SW 1271 (cell line): ENCODE measurements around the gene EBI3.
"Not testable (repeated sequence)": the region's sequence is repeated elsewhere in the genome, so short reads cannot be mapped to it uniquely, and the experiment has no call there.

Experiments
- DNase-seq, 2 experiments: peaks; one replicate each; lab custom pipeline; 2025; lab: John Stamatoyannopoulos, UW

The EBI3 gene

DNA sequence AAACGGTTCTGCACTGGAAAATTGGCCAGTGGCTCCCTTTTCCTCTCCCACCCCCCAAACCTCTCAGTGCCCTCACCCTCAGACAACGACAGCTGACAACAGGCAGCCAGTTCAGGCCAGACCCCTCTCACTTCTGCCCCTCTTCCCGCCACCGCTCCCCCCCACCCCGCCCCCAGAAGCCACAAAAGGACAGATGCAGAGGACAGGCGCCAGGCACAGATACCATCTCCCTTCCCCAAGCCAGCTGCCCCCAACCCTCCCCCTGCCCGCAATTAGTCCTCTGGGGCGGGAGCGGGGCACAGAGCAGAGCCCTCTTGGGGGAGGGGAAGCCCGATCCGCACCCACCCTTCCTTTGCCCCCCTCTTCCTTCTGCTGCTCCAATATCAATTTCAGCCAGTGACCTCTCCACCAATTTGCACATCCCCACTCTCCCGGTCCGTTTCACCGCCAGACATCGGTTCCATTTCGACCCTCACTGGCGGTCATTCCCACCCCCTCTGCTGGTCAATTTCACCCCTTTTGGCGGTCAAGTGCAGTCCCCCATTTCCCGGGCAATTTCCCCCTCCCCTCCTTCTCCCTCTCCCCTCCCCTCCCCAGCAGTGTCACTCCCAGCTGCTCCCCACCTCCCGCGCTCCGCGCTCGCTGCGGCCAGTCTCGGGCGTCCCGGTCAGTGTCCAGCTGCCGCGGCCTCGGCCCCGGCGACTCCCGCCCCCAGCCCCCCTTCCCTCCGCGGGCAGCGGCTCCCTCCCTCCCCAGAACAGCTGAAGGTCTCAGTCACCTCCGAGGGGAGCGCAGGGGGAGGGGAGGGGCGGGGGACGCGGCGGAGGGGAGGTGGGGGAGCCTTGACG, 49.3 kb downstream of the EBI3 start, which contains the start of gene SHD:
Gene SHD, plus strand, starts transcription at position 848 of the 848 bp plus-strand sequence. CDS start 798 bp downstream, outside the sequence.
- DNase-seq = no peak

DNA sequence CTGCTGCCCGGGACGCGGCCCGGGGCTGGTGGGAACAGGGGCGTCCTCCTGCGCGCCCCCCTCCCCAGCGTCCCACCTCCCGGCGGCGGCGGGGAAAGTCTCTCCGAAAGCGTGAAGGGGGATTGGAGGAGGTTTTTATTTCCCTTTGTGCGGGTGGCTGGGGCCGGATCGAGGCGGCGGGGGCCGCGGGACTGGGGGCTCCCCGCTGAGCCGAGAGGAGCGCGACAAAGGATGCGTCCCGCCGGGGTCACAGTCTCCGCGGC, 49.9 kb downstream of the EBI3 start:
- DNase-seq = no peak

DNA sequence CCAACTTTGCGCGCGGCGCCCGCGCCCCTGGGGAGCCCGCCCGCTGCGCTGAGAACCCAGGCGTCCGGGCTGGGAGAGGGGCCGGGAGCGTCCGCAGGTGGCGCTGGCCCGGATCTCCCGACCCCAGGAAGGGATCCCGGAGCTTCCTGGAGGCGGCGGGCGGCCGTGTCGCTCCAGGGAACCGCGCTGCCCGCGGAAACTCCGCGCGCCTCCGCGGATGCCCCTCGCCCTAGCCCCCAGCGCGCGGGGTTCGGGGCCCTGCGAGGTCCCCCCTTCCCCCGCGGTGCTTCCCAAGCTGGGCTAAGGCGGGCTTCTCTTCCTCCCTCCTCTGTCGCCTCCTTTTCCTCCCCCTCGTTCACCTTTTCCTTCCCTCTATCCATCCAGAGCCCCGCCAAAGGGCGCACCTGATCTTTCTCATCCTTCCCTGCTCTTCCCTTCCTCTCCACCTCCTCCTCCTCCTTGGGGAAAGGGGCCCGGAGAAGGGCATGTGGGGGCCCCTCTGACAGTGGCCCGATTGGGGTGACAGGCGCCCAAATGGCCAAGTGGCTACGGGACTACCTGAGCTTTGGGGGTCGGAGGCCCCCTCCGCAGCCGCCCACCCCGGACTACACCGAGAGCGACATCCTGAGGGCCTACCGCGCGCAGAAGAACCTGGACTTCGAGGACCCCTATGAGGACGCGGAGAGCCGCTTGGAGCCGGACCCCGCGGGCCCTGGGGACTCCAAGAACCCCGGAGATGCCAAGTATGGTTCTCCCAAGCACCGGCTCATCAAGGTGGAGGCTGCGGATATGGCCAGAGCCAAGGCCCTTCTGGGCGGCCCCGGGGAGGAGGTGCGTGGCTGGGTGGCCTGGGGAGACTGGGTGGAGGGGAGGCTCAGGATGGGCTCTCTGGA, 50.5 kb downstream of the EBI3 start:
- DNase-seq = no peak

DNA sequence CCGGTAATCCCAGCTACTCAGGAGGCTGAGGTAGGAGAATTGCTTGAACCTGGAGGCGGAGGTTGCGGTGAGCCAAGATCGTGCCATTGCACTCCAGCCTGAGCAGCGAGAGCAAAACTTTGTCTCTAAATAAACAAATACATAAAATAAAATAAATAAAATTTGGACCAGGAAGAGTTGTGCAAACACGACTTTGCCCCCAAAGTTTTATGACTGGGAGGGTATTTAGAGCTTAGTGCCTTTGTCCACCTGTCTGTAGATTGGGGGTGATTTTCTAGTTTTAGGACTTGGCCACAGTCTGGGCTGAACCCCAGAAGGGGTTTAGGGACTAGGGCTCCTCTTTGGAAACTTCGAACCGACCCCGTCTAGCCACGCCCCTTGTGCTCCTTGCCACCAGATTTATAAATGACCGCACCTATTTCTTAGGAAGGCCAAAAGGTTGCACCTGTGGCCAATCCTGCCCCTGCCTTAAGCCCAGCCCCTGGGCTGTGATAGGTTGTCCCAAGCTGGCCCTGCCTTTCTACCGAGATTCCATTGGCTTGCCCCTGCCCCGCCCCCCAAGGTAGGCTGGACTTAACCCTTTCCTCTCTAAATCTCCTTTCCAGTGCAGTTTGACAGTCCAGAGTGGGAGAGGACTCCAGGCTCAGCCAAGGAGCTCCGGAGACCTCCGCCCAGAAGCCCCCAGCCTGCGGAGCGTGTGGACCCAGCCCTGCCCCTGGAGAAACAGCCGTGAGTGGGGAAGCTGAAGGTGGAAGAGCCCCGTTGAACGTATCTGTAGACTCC, 55.0 kb downstream of the EBI3 start:
- peak; percentile 18 to 20 for DNase-seq

- DNase-seq = no peak
Observed at GRCh38 chr19:4284974-4285373, 55.7 kb downstream of the EBI3 start.

DNA sequence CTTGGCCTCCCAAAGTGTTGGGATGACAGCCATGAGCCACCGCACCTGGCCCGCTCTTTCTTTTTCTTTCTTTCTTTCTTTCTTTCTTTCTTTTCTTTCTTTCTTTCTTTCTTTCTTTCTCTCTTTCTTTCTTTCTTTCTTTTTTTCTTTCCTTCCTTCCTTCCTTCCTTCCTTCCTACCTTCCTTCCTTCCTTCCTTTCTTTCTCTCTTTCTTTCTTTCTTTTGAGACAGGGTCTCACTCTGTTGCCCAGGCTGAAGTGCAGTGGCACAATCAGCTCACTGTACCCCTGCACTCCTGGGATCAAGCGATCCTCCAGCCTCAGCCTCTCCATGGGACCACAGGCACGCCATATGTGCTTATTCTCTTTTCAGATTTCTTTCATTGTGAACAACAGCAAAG, 56.8 kb downstream of the EBI3 start:
- not testable (repeated sequence) for DNase-seq
